ENCODE results near the gene PET100. TPM values are rescaled to one million over a fixed set of nuclear protein-coding genes. Genes with fewer than 3 reads are reported as not detected.

The PET100 gene
- 10 to 100 TPM; 45.1 to 99.4 TPM for total RNA-seq

- no peaks in the 10 kb centered on the region for H3K27me3 Mint-ChIP-seq
- H3K4me3 Mint-ChIP-seq, result peak within 1 kb of the TSS; percentile 88
- H3K36me3 Mint-ChIP-seq (ENCODE audit: low read depth), result peaks cover 26% of the 10 kb centered on the region
- ChIA-PET POLR2A (interaction anchor here (1.0 to 1.2 kb wide), 5 partner anchors 9 to 314 kb away, joined by 3 to 6 read pairs (median 4); partner anchors contain the start of gene TIMM44), CTCF (interaction anchor here (1.2 to 1.9 kb wide), 5 partner anchors 23 to 289 kb away, joined by 4 to 14 read pairs (median 5); partner anchors contain the start of gene TRAPPC5)
- no peaks in the 10 kb centered on the region for H3K9me3 Mint-ChIP-seq (ENCODE audit: low read depth)
- intact Hi-C loops (cut with DNase I, micrococcal nuclease), result loop anchor here (1.0 to 5.0 kb wide), 14 partner anchors 8 to 1257 kb away; partner anchors contain the start of genes STXBP2 (in 2 of the 2), ALKBH7 (in 1 of the 2), MAP2K7 (in 1 of the 2) and MCOLN1 (in 1 of the 2)
- peaks cover 32% of the 10 kb centered on the region for H3K4me1 Mint-ChIP-seq
- peak; percentile 99 for ATAC-seq
- DNase-seq, result peak; percentile 97
- H3K27ac Mint-ChIP-seq, result peak within 1 kb of the TSS; percentile 97
Observed at GRCh38 chr19:7629347-7630054, at the start of gene PET100, which contains the start of gene XAB2. Gene PET100, plus strand, starts transcription at chr19:7629793. Its CDS starts 41 bp downstream, at chr19:7629834. Gene XAB2, minus strand, starts transcription at chr19:7629545. Its CDS starts 18 bp downstream, at chr19:7629527.

- intact Hi-C loops (cut with DNase I, micrococcal nuclease), result no loop called here
- Mint-ChIP-seq H3K27me3 (no peaks in the 10 kb centered on the region), H3K9me3 (ENCODE audit: low read depth) (no peaks in the 10 kb centered on the region), H3K4me3 (no peak overlapping the region), H3K27ac (no peak overlapping the region), H3K4me1 (no peaks in the 10 kb centered on the region), H3K36me3 (ENCODE audit: low read depth) (no peaks in the 10 kb centered on the region)
- ChIA-PET CTCF (no interaction called here), POLR2A (no interaction called here)
- ATAC-seq, result no peak
- no peak for DNase-seq
Observed at GRCh38 chr19:7582446-7582845, 47.1 kb upstream of the PET100 start.

- ATAC-seq, result no peak
- H3K9me3 Mint-ChIP-seq (ENCODE audit: low read depth), result no peaks in the 10 kb centered on the region
- POLR2A ChIA-PET, result no interaction called here
Observed at GRCh38 chr19:7589822-7590221, 39.8 kb upstream of the PET100 start.

GRCh38 chr19:7590256-7590655 lies 39.3 kb upstream of the PET100 start:
- Mint-ChIP-seq H3K9me3 (ENCODE audit: low read depth) (no peaks in the 10 kb centered on the region), H3K27me3 (peaks cover 18% of the 10 kb centered on the region), H3K27ac (no peak overlapping the region), H3K4me3 (no peak overlapping the region), H3K4me1 (peaks cover 2% of the 10 kb centered on the region), H3K36me3 (ENCODE audit: low read depth) (no peaks in the 10 kb centered on the region)
- ChIA-PET POLR2A (no interaction called here), CTCF (no interaction called here)
- DNase-seq (no peak), ATAC-seq (no peak)
- intact Hi-C loops (cut with DNase I, micrococcal nuclease), result no loop called here

More at GRCh38 chr19:7589822-7590221, 39.8 kb upstream of the PET100 start:
- CTCF ChIA-PET, result interaction anchor here (0.6 kb wide), 1 partner anchor 504 kb away, joined by 3 read pairs; no protein-coding TSS in a partner anchor
- H3K4me3 Mint-ChIP-seq, result no peak overlapping the region
- intact Hi-C loops (cut with DNase I, micrococcal nuclease), result no loop called here
- peaks cover 15% of the 10 kb centered on the region for H3K27me3 Mint-ChIP-seq
- no peak overlapping the region for H3K27ac Mint-ChIP-seq
- no peaks in the 10 kb centered on the region for H3K4me1 Mint-ChIP-seq
- DNase-seq, result no peak
- no peaks in the 10 kb centered on the region for H3K36me3 Mint-ChIP-seq (ENCODE audit: low read depth)

GRCh38 chr19:7595466-7596133 lies 34.0 kb upstream of the PET100 start, which contains the start of gene CAMSAP3:
Gene CAMSAP3, plus strand, starts transcription at chr19:7595863. Its CDS starts 140 bp downstream, at chr19:7596003.
- POLR2A ChIA-PET, result no interaction called here
- H3K36me3 Mint-ChIP-seq (ENCODE audit: low read depth), result no peaks in the 10 kb centered on the region
- DNase-seq (peak; percentile 68), ATAC-seq (peak; percentile 93)
- H3K4me1 Mint-ChIP-seq, result peaks cover 3% of the 10 kb centered on the region
- H3K27me3 Mint-ChIP-seq, result peaks cover 34% of the 10 kb centered on the region
- H3K27ac Mint-ChIP-seq, result no peak within 1 kb of the TSS
- intact Hi-C loops (cut with DNase I, micrococcal nuclease), result loop anchor here in 1 of 2 experiments (1.0 kb wide), 1 partner anchor 27 kb away; no protein-coding TSS in a partner anchor
- H3K9me3 Mint-ChIP-seq (ENCODE audit: low read depth), result no peaks in the 10 kb centered on the region
- peak within 1 kb of the TSS; percentile 52 for H3K4me3 Mint-ChIP-seq
- CTCF ChIA-PET, result interaction anchor here (1.2 kb wide), 1 partner anchor 27 kb away, joined by 5 read pairs; no protein-coding TSS in a partner anchor

GRCh38 chr19:7596211-7596937 lies 33.2 kb upstream of the PET100 start:
- Mint-ChIP-seq H3K4me3 (peak overlapping the region; percentile 35), H3K36me3 (ENCODE audit: low read depth) (no peaks in the 10 kb centered on the region), H3K4me1 (peaks cover 3% of the 10 kb centered on the region), H3K27ac (no peak overlapping the region), H3K9me3 (ENCODE audit: low read depth) (no peaks in the 10 kb centered on the region), H3K27me3 (peaks cover 34% of the 10 kb centered on the region)
- ChIA-PET CTCF (interaction anchor here (0.5 to 1.4 kb wide), 3 partner anchors 11 to 231 kb away, joined by 3 to 5 read pairs (median 4); no protein-coding TSS in a partner anchor), POLR2A (no interaction called here)
- intact Hi-C loops (cut with DNase I, micrococcal nuclease), result no loop called here
- ATAC-seq, result no peak
- no peak for DNase-seq

- intact Hi-C loops (cut with DNase I, micrococcal nuclease), result no loop called here
Observed at GRCh38 chr19:7597689-7598088, 31.9 kb upstream of the PET100 start.

GRCh38 chr19:7598180-7598579 lies 31.4 kb upstream of the PET100 start:
- Mint-ChIP-seq H3K36me3 (ENCODE audit: low read depth) (no peaks in the 10 kb centered on the region), H3K4me3 (no peak overlapping the region), H3K4me1 (peaks cover 3% of the 10 kb centered on the region), H3K9me3 (ENCODE audit: low read depth) (no peaks in the 10 kb centered on the region), H3K27ac (no peak overlapping the region), H3K27me3 (peaks cover 38% of the 10 kb centered on the region)
- ATAC-seq, result no peak
- ChIA-PET CTCF (interaction anchor here (0.9 to 1.3 kb wide), 2 partner anchors 30 to 83 kb away, joined by 3 to 4 read pairs; partner anchors contain the start of gene TRAPPC5), POLR2A (no interaction called here)
- intact Hi-C loops (cut with DNase I, micrococcal nuclease), result no loop called here
- no peak for DNase-seq

More at GRCh38 chr19:7597689-7598088, 31.9 kb upstream of the PET100 start:
- ATAC-seq, result no peak
- POLR2A ChIA-PET, result no interaction called here
- Mint-ChIP-seq H3K27ac (no peak overlapping the region), H3K4me3 (no peak overlapping the region), H3K27me3 (peaks cover 38% of the 10 kb centered on the region), H3K9me3 (ENCODE audit: low read depth) (no peaks in the 10 kb centered on the region), H3K36me3 (ENCODE audit: low read depth) (no peaks in the 10 kb centered on the region), H3K4me1 (peaks cover 3% of the 10 kb centered on the region)
- CTCF ChIA-PET, result interaction anchor here (0.9 to 1.4 kb wide), 4 partner anchors 9 to 83 kb away, joined by 3 to 4 read pairs (median 4); partner anchors contain the start of gene TRAPPC5
- no peak for DNase-seq

GRCh38 chr19:7600721-7601120 lies 28.9 kb upstream of the PET100 start:
- POLR2A ChIA-PET, result no interaction called here
- peaks cover 27% of the 10 kb centered on the region for H3K27me3 Mint-ChIP-seq
- no peak for DNase-seq
- intact Hi-C loops (cut with DNase I, micrococcal nuclease), result no loop called here
- no peaks in the 10 kb centered on the region for H3K4me1 Mint-ChIP-seq
- no peaks in the 10 kb centered on the region for H3K36me3 Mint-ChIP-seq (ENCODE audit: low read depth)
- no peak for ATAC-seq
- no peak overlapping the region for H3K27ac Mint-ChIP-seq
- H3K4me3 Mint-ChIP-seq, result no peak overlapping the region
- H3K9me3 Mint-ChIP-seq (ENCODE audit: low read depth), result no peaks in the 10 kb centered on the region
- CTCF ChIA-PET, result no interaction called here

- Mint-ChIP-seq H3K27me3 (peaks cover 22% of the 10 kb centered on the region), H3K27ac (no peak overlapping the region), H3K36me3 (ENCODE audit: low read depth) (no peaks in the 10 kb centered on the region), H3K4me3 (no peak overlapping the region), H3K9me3 (ENCODE audit: low read depth) (no peaks in the 10 kb centered on the region), H3K4me1 (no peaks in the 10 kb centered on the region)
- POLR2A ChIA-PET, result no interaction called here
- ATAC-seq (no peak), DNase-seq (no peak)
- intact Hi-C loops (cut with DNase I, micrococcal nuclease), result no loop called here
- CTCF ChIA-PET, result no interaction called here
Observed at GRCh38 chr19:7602240-7602934, 27.2 kb upstream of the PET100 start.
